AG04450 (cell line): ENCODE results near the gene FNBP1. TPM values are rescaled to one million over a fixed set of nuclear protein-coding genes. Genes with fewer than 3 reads are reported as not detected.

ENCODE experiments used
- CTCF ChIA-PET: fragments of 300-600, 350-600 bp; formaldehyde crosslinking; extraction: SDS; loops from one replicate; lab custom pipeline; 2022; ENCODE audit warnings: antibody characterized with exemption, inconsistent platforms; lab: Charles Lee
- POLR2A ChIA-PET: fragments of 350-600 bp; formaldehyde crosslinking; extraction: SDS; loops from one replicate; lab custom pipeline; 2021; ENCODE audit warnings: antibody characterized with exemption, inconsistent platforms; lab: Yijun Ruan, JAX
- DNase-seq: peaks from one replicate; pipeline ENCODE4 v3.0.0-alpha.2; 2011; ENCODE audit warnings: low read depth, low spot score
- H3K27ac ChIP-seq: one replicate; pipeline ENCODE4 v1.5.1; 2012; ENCODE audit warnings: low read depth, low read length, control low read depth
- H3K27me3 ChIP-seq: one replicate; pipeline ENCODE4 v1.6.0; 2012; ENCODE audit warnings: low read length; ENCODE audit not compliant: control insufficient read depth, insufficient read depth
- H3K4me3 ChIP-seq: 2 replicates; pipeline ENCODE4 v1.5.1; 2011; ENCODE audit warnings: mild to moderate bottlenecking, low read depth, low read length, control low read depth
- H3K9me3 ChIP-seq: 2 replicates; pipeline ENCODE4 v1.5.1; 2012; ENCODE audit warnings: low read length; ENCODE audit not compliant: control insufficient read depth, insufficient read depth
- CTCF ChIP-seq: IDR thresholded peaks from 2 replicates; pipeline ENCODE4 v1.5.1; 2011; ENCODE audit warnings: low read depth, low read length, control low read depth, inconsistent platforms
- polyA plus RNA-seq: library from polyadenylated mRNA; depleted of rRNA; stranded (reverse); fragments of >200 nt; gene quantifications from 2 replicates; pipeline ENCODE4 v1.2.3, GENCODE V29; 2011

FNBP1 gene
- polyA plus RNA-seq, 1 experiment = 22.3 TPM

- no peak overlapping the region for H3K27ac ChIP-seq
- TF ChIP-seq CTCF = no peak
- no peaks in the 10 kb centered on the region for H3K9me3 ChIP-seq
- CTCF ChIA-PET = interaction anchor here (0.6 to 0.7 kb wide), 2 partner anchors 106 to 310 kb away, joined by 3 to 7 read pairs; no protein-coding TSS in a partner anchor
- no peak for DNase-seq
- no peaks in the 10 kb centered on the region for H3K27me3 ChIP-seq
- no peak overlapping the region for H3K4me3 ChIP-seq
- POLR2A ChIA-PET = interaction anchor here (0.6 to 1.1 kb wide), 4 partner anchors 23 to 710 kb away, joined by 3 to 5 read pairs (median 4); partner anchors contain the start of gene GPR107
Measured at GRCh38 chr9:129933185-129934040, 109.6 kb downstream of the FNBP1 start.

- no peaks in the 10 kb centered on the region for H3K9me3 ChIP-seq
- H3K27ac ChIP-seq = no peak overlapping the region
- no peak overlapping the region for H3K4me3 ChIP-seq
- CTCF ChIA-PET = interaction anchor here (0.7 kb wide), 1 partner anchor 107 kb away, joined by 3 read pairs; no protein-coding TSS in a partner anchor
- no peaks in the 10 kb centered on the region for H3K27me3 ChIP-seq
- no peak for TF ChIP-seq CTCF
- POLR2A ChIA-PET = interaction anchor here (0.6 to 1.1 kb wide), 4 partner anchors 22 to 142 kb away, joined by 3 to 5 read pairs (median 4); partner anchors contain the start of gene GPR107
- no peak for DNase-seq
Measured at GRCh38 chr9:129932303-129933151, 110.5 kb downstream of the FNBP1 start.

GRCh38 chr9:129930743-129931142 is 112.2 kb downstream of the FNBP1 start:
- Histone ChIP-seq H3K27me3 (no peaks in the 10 kb centered on the region), H3K27ac (no peak overlapping the region), H3K4me3 (no peak overlapping the region), H3K9me3 (no peaks in the 10 kb centered on the region)
- POLR2A ChIA-PET = no interaction called here
- CTCF ChIA-PET = no interaction called here
- no peak for TF ChIP-seq CTCF
- DNase-seq = no peak

- Histone ChIP-seq H3K4me3 (no peak overlapping the region), H3K27ac (no peak overlapping the region), H3K9me3 (no peaks in the 10 kb centered on the region), H3K27me3 (no peaks in the 10 kb centered on the region)
- TF ChIP-seq CTCF = no peak
- DNase-seq = no peak
- CTCF ChIA-PET = no interaction called here
- POLR2A ChIA-PET = no interaction called here
Measured at GRCh38 chr9:129929496-129930125, 113.4 kb downstream of the FNBP1 start.
